ENCODE measurements around the gene CNTN1. TPM values are rescaled to one million over a fixed set of nuclear protein-coding genes. Genes with fewer than 3 reads are reported as not detected.

The CNTN1 gene
- total and polyA plus RNA-seq, 2 donors (not counting 1 experiment from before 2014, with no cell fraction given), result not detected

DNA sequence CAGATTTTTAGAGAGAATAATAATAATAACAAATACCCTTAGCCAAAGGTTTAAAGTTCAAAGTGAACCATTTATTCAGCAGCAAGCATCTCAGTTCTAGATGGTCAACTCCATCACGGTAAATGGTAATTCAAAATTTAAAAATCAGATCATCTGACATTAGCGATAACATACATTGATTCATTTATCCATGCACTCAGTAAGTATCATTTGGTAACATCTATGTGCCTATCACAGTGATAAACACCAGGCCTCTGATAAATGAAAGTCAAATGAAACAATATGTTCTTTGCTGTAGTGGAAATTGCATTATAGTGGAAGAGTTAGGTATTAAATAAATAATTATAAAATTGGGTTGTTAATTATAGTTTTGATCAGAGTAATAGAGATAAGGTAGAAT lies 108.8 kb downstream of the CNTN1 start:
- ATAC-seq (ENCODE audit: low read depth) (no peak), DNase-seq (no peak)
- Histone ChIP-seq H3K27me3 (replicated peaks in 1 of 4; ENCODE audit: control extremely low read depth in 1 of 4, control insufficient read depth in 3 of 4, insufficient read depth in 4 of 4, low read length in 3 of 4) (no peaks in the 10 kb centered on the region), H3K4me3 (ENCODE audit: control extremely low read depth in 1 of 5, extremely low read depth in 1 of 5, insufficient read depth in 1 of 5, low read depth in 2 of 5, low read length in 4 of 5) (no peak overlapping the region), H4K20me1 (ENCODE audit: control insufficient read depth, insufficient read depth, low read length, poor library complexity, severe bottlenecking) (no peaks in the 10 kb centered on the region), H3K4me1 (ENCODE audit: control insufficient read depth in 2 of 2, insufficient read depth in 2 of 2, low read length in 2 of 2) (no peaks in the 10 kb centered on the region), H3K79me2 (ENCODE audit: control insufficient read depth, insufficient read depth, low read length) (no peaks in the 10 kb centered on the region), H3K9ac (ENCODE audit: low read length) (no peak overlapping the region), H2AFZ (ENCODE audit: insufficient read depth, low read depth, low read length, poor library complexity, severe bottlenecking) (no peak overlapping the region), H3K36me3 (replicated peaks in 1 of 2; ENCODE audit: control extremely low read depth in 1 of 2, control insufficient read depth in 1 of 2, extremely low read depth in 1 of 2, insufficient read depth in 2 of 2, low read length in 1 of 2) (no peaks in the 10 kb centered on the region), H3K9me3 (ENCODE audit: control extremely low read depth in 1 of 3, control insufficient read depth in 2 of 3, insufficient read depth in 1 of 3, low read length in 2 of 3) (no peaks in the 10 kb centered on the region), H3K27ac (ENCODE audit: low read length in 2 of 2) (no peak overlapping the region), H3K4me2 (replicated peaks; ENCODE audit: low read depth, low read length, poor library complexity, severe bottlenecking) (no peak overlapping the region)
- TF ChIP-seq CTCF (IDR thresholded peaks at IDR 0.05), result no peak
- TF ChIP-seq EZH2 (IDR thresholded peaks at IDR 0.05; ENCODE audit: borderline replicate concordance, insufficient read depth, low read depth, low read length, poor library complexity, severe bottlenecking), result no peak
- WGBS (ENCODE audit: insufficient coverage), result no CpG with 5 or more reads among the region's 2 CpGs
- intact Hi-C loops (cut with micrococcal nuclease), result no loop called here
- ChIA-PET POLR2A (no interaction called here), CTCF (no interaction called here)
- no peak overlapping the region for H3K4me3 Mint-ChIP-seq
- H3K27ac Mint-ChIP-seq, result no peak overlapping the region
- no peaks in the 10 kb centered on the region for H3K4me1 Mint-ChIP-seq
- H3K9me3 Mint-ChIP-seq (ENCODE audit: insufficient read depth), result no peaks in the 10 kb centered on the region
- no peaks in the 10 kb centered on the region for H3K27me3 Mint-ChIP-seq

DNA sequence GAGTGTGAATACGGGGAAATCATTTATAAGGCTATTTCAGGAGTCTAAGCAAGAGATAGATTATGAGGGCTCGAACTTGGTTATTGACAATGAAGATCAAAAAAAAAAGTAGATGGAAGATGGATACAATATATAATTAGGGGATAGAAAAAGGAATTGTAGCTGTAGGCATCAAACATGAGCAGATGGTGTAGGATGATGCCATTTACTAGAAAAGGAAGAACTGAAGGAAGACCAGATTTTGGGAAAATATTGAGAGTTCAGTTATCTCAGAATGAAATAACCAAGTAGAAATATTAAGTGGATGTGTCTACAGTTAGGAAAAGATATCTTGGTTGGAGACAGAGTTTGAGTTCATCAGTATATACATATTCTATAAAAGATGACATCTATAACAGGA lies 109.6 kb downstream of the CNTN1 start:
- Histone ChIP-seq H3K4me1 (ENCODE audit: control insufficient read depth in 2 of 2, insufficient read depth in 2 of 2, low read length in 2 of 2) (no peaks in the 10 kb centered on the region), H3K9ac (ENCODE audit: low read length) (no peak overlapping the region), H3K79me2 (ENCODE audit: control insufficient read depth, insufficient read depth, low read length) (no peaks in the 10 kb centered on the region), H3K27ac (ENCODE audit: low read length in 2 of 2) (no peak overlapping the region), H4K20me1 (ENCODE audit: control insufficient read depth, insufficient read depth, low read length, poor library complexity, severe bottlenecking) (no peaks in the 10 kb centered on the region), H3K27me3 (replicated peaks in 1 of 4; ENCODE audit: control extremely low read depth in 1 of 4, control insufficient read depth in 3 of 4, insufficient read depth in 4 of 4, low read length in 3 of 4) (no peaks in the 10 kb centered on the region), H3K4me2 (replicated peaks; ENCODE audit: low read depth, low read length, poor library complexity, severe bottlenecking) (no peak overlapping the region), H2AFZ (ENCODE audit: insufficient read depth, low read depth, low read length, poor library complexity, severe bottlenecking) (no peak overlapping the region), H3K36me3 (replicated peaks in 1 of 2; ENCODE audit: control extremely low read depth in 1 of 2, control insufficient read depth in 1 of 2, extremely low read depth in 1 of 2, insufficient read depth in 2 of 2, low read length in 1 of 2) (no peaks in the 10 kb centered on the region), H3K4me3 (ENCODE audit: control extremely low read depth in 1 of 5, extremely low read depth in 1 of 5, insufficient read depth in 1 of 5, low read depth in 2 of 5, low read length in 4 of 5) (no peak overlapping the region), H3K9me3 (ENCODE audit: control extremely low read depth in 1 of 3, control insufficient read depth in 2 of 3, insufficient read depth in 1 of 3, low read length in 2 of 3) (no peaks in the 10 kb centered on the region)
- H3K27me3 Mint-ChIP-seq, result no peaks in the 10 kb centered on the region
- H3K4me1 Mint-ChIP-seq, result no peaks in the 10 kb centered on the region
- H3K9me3 Mint-ChIP-seq (ENCODE audit: insufficient read depth), result no peaks in the 10 kb centered on the region
- ChIA-PET POLR2A (no interaction called here), CTCF (no interaction called here)
- no peak for ATAC-seq (ENCODE audit: low read depth)
- no peak overlapping the region for H3K27ac Mint-ChIP-seq
- WGBS (ENCODE audit: insufficient coverage), result no CpG with 5 or more reads among the region's 2 CpGs
- no peak overlapping the region for H3K4me3 Mint-ChIP-seq
- no peak for DNase-seq
- intact Hi-C loops (cut with micrococcal nuclease), result no loop called here
- TF ChIP-seq EZH2 (IDR thresholded peaks at IDR 0.05; ENCODE audit: borderline replicate concordance, insufficient read depth, low read depth, low read length, poor library complexity, severe bottlenecking) (no peak), CTCF (IDR thresholded peaks at IDR 0.05) (no peak)
